Natural killer cell (primary cell): ENCODE results near the gene LRRN2. TPM values are rescaled to one million over a fixed set of nuclear protein-coding genes. Genes with fewer than 3 reads are reported as not detected.

Experiments used
- ATAC-seq, 3 donors: fragments of 150-1000 bp in 2 of 3; fragments of 200-7000 bp in 1 of 3; cut with Tn5 transposase; 1 replicate in 1 of 3; 2 replicates in 2 of 3; pipeline ENCODE4 v1.10.0; 2021; ENCODE audit warnings: mild to moderate bottlenecking in 2 of 3, moderate library complexity in 2 of 3
- DNase-seq, 2 donors: peaks; one replicate each; pipeline versions ENCODE4 v3.0.0 to v3.0.0-alpha.2; 2013 to 2021; ENCODE audit warnings: mixed read lengths in 1 of 2
- H3K27ac ChIP-seq: one replicate; pipeline ENCODE4 v1.5.1; 2013; ENCODE audit warnings: mild to moderate bottlenecking, low read length
- H3K27me3 ChIP-seq: one replicate; pipeline ENCODE4 v1.6.1; 2013; ENCODE audit warnings: low read length; ENCODE audit not compliant: control insufficient read depth, insufficient read depth
- H3K36me3 ChIP-seq: one replicate; pipeline ENCODE4 v1.6.1; 2013; ENCODE audit warnings: low read length; ENCODE audit not compliant: control insufficient read depth, insufficient read depth
- H3K4me1 ChIP-seq: one replicate; pipeline ENCODE4 v1.6.1; 2013; ENCODE audit warnings: low read length; ENCODE audit not compliant: control insufficient read depth, insufficient read depth
- H3K4me3 ChIP-seq: one replicate; pipeline ENCODE4 v1.5.1; 2013; ENCODE audit warnings: low read length
- H3K9me3 ChIP-seq: one replicate; pipeline ENCODE4 v1.6.1; 2013; ENCODE audit warnings: low read length; ENCODE audit not compliant: control insufficient read depth, insufficient read depth
- H3K27ac Mint-ChIP-seq, 2 donors: one replicate each; pipeline ENCODE4 v1.8.0; 2022; ENCODE audit warnings: mild to moderate bottlenecking in 2 of 2, mixed read lengths in 2 of 2, moderate library complexity in 1 of 2
- H3K27me3 Mint-ChIP-seq, 2 donors: one replicate each; pipeline ENCODE4 v1.8.0; 2022; ENCODE audit warnings: low read depth in 2 of 2, mixed read lengths in 2 of 2
- H3K36me3 Mint-ChIP-seq: one replicate; pipeline ENCODE4 v1.8.0; 2022; ENCODE audit warnings: mixed read lengths
- H3K4me1 Mint-ChIP-seq, 2 donors: one replicate each; pipeline ENCODE4 v1.8.0; 2022; ENCODE audit warnings: mixed read lengths in 2 of 2
- H3K4me3 Mint-ChIP-seq: one replicate; pipeline ENCODE4 v1.8.0; 2022; ENCODE audit warnings: mild to moderate bottlenecking, moderate library complexity, mixed read lengths
- H3K9me3 Mint-ChIP-seq, 2 donors: one replicate each; pipeline ENCODE4 v1.8.0; 2022; ENCODE audit warnings: mixed read lengths in 2 of 2
- WGBS: methylation state at CpG from one replicate; pipeline ENCODE4 v1.1.7; 2013; ENCODE audit warnings: missing lambda C conversion rate; ENCODE audit not compliant: insufficient coverage; 5-methylcytosine and 5-hydroxymethylcytosine counted together
- intact Hi-C: fragments of 100-400 bp; cut with micrococcal nuclease; formaldehyde crosslinking; loops from one replicate; pipeline ENCODE4 v1.14.2; 2022
- total RNA-seq, 4 donors: library from RNA; stranded (reverse); fragments of 120-200 nt in 1 of 4; gene quantifications; one replicate each; pipeline versions ENCODE4 v1.2.3 to v1.2.4, GENCODE V29; 2013 to 2022
- TF ChIP-seq, protein P1 (sequence below): fragments of 200-600 bp; IDR thresholded peaks from one replicate; pipeline ENCODE4 v1.8.0; 2022; ENCODE audit warnings: antibody characterized with exemption

Gene LRRN2
- total RNA-seq, 3 donors from 2014 or later (not counting 1 experiment from before 2014, with no cell fraction given) = 0.10 to 0.27 TPM; not detected in 1

GRCh38 chr1:204711947-204712701, 26.6 kb upstream of the LRRN2 start:
- ATAC-seq = no peak
- Histone ChIP-seq H3K27ac (no peak overlapping the region), H3K36me3 (no peaks in the 10 kb centered on the region), H3K4me3 (no peak overlapping the region), H3K9me3 (no peaks in the 10 kb centered on the region), H3K4me1 (no peaks in the 10 kb centered on the region), H3K27me3 (no peaks in the 10 kb centered on the region)
- no peak for DNase-seq
- no peak overlapping the region for H3K27ac Mint-ChIP-seq
- 28% methylated on average over 23 of the region's 23 CpGs for WGBS
- TF ChIP-seq, protein P1, sequence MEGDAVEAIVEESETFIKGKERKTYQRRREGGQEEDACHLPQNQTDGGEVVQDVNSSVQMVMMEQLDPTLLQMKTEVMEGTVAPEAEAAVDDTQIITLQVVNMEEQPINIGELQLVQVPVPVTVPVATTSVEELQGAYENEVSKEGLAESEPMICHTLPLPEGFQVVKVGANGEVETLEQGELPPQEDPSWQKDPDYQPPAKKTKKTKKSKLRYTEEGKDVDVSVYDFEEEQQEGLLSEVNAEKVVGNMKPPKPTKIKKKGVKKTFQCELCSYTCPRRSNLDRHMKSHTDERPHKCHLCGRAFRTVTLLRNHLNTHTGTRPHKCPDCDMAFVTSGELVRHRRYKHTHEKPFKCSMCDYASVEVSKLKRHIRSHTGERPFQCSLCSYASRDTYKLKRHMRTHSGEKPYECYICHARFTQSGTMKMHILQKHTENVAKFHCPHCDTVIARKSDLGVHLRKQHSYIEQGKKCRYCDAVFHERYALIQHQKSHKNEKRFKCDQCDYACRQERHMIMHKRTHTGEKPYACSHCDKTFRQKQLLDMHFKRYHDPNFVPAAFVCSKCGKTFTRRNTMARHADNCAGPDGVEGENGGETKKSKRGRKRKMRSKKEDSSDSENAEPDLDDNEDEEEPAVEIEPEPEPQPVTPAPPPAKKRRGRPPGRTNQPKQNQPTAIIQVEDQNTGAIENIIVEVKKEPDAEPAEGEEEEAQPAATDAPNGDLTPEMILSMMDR = no peak
- no peak overlapping the region for H3K4me3 Mint-ChIP-seq
- H3K4me1 Mint-ChIP-seq = no peaks in the 10 kb centered on the region
- peaks cover 31 to 49% of the 10 kb centered on the region in 2 donors for H3K27me3 Mint-ChIP-seq
- H3K36me3 Mint-ChIP-seq = no peaks in the 10 kb centered on the region
- intact Hi-C loops = no loop called here
- no peaks in the 10 kb centered on the region for H3K9me3 Mint-ChIP-seq

DNA sequence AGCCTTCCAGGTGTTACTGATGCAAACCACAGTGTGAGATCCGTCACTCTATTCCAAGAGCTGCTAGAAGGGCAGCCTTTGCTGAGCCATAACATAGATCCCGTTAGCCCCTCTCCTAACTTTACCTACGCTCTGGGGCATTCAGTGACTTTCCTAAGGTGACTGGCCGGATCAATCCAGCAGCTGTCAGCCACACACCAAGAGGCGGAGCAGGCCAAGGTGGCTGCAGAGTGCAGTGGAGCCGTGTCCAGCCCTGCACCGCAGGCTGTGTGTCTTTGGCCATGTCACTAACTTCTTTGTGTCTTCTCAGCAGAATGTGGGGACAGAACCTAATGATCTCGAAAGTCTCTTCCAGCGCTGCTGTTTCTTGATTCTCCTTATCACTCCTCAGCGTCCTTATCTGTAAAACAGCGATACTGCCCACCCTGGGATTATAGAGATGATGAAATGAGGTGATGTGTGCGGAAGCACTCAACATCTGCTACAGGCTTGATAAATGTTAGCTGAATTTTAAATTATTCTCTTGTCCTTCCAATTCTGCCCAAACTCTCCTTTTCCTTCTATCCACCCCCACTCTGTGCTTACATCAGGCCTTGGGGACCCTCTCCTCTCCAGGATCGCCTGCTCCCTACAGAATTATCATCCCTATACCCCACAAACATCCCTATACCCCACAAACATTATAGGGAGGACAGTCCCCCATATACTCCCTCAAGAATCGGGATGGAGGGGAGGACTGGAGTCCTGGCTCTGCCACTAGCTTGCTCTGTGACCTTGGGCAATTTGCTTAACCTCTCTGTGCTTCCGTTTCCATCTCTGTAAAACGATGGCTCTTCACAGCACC, 25.8 kb upstream of the LRRN2 start:
- no peak overlapping the region for H3K27ac ChIP-seq
- Mint-ChIP-seq H3K27ac (no peak overlapping the region), H3K27me3 (peaks cover 32 to 49% of the 10 kb centered on the region in 2 donors), H3K9me3 (no peaks in the 10 kb centered on the region), H3K36me3 (no peaks in the 10 kb centered on the region), H3K4me1 (no peaks in the 10 kb centered on the region), H3K4me3 (no peak overlapping the region)
- H3K4me1 ChIP-seq = no peaks in the 10 kb centered on the region
- 68% methylated on average over 13 of the region's 16 CpGs for WGBS
- DNase-seq = no peak
- ATAC-seq = no peak
- no peak overlapping the region for H3K4me3 ChIP-seq
- H3K36me3 ChIP-seq = no peaks in the 10 kb centered on the region
- TF ChIP-seq, protein P1 = no peak
- H3K9me3 ChIP-seq = no peaks in the 10 kb centered on the region
- no peaks in the 10 kb centered on the region for H3K27me3 ChIP-seq
- intact Hi-C loops = no loop called here

DNA sequence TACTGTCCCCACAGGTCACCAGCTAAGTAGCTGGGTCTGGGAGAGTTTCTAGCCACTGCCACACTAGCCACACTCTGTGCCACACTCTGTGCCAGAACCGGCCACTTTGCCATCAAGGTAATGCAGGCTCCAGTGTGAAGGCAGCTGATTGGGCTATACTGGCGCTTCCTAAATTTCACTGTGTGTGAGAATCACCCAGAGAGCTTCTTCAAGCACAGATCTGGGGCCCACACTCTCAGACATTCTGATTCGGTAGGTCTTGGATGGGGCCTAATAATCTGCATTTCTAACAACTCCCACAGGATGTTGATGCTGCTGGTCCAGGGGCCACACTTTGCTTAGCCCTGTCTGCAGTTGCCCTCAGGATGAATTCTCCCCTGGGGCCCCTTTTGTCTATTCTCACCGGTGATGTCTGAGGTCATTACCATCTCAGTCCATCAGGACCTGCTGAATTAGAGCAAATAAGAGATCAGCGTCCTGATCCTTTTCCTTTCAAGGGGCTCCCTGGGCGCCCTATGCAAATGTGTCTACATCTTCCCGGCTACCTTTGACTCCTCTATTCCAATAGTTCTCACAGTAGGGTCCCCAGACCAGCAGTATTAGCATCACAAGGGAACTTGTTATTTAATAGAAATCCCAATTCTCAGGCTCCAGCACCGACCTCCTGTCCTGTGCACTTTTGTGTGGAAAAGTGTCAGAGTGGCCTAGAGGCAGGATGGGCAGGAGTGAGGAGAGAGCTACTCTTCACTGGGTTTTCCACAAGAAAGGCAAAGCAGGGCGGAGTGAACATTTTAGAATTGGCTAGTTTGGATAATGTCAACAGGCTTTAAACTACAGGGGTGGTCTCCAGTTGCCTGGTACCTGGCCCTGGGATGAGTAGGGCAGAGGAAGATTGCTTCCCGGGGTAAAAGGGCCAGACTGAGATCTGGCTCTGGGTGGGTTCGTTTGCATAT, 24.7 kb upstream of the LRRN2 start:
- intact Hi-C loops = no loop called here
- Mint-ChIP-seq H3K27ac (no peak overlapping the region), H3K4me3 (no peak overlapping the region), H3K4me1 (no peaks in the 10 kb centered on the region), H3K36me3 (no peaks in the 10 kb centered on the region), H3K27me3 (peaks cover 32 to 49% of the 10 kb centered on the region in 2 donors), H3K9me3 (no peaks in the 10 kb centered on the region)
- WGBS = 71% methylated on average over 11 of the region's 11 CpGs
- Histone ChIP-seq H3K27me3 (no peaks in the 10 kb centered on the region), H3K4me1 (no peaks in the 10 kb centered on the region), H3K9me3 (no peaks in the 10 kb centered on the region), H3K36me3 (no peaks in the 10 kb centered on the region), H3K27ac (no peak overlapping the region), H3K4me3 (no peak overlapping the region)
- TF ChIP-seq, protein P1 = no peak
- no peak for DNase-seq
- no peak for ATAC-seq
